Fibroblast of the aortic adventitia (primary cell): ENCODE data around the gene ATRNL1. TPM values are rescaled to one million over a fixed set of nuclear protein-coding genes. Genes with fewer than 3 reads are reported as not detected.

Experiments used
- DNase-seq: peaks from one replicate; pipeline ENCODE4 v3.0.0-alpha.2; 2010; ENCODE audit warnings: low read depth
- H3K4me3 ChIP-seq: 2 replicates; pipeline ENCODE4 v1.5.1; 2011; ENCODE audit warnings: low read depth, mild to moderate bottlenecking, control low read depth, low read length, moderate library complexity
- total RNA-seq: library from RNA; depleted of rRNA; stranded (reverse); fragments of >200 nt; gene quantifications from 2 replicates; pipeline ENCODE4 v1.2.3, GENCODE V29; 2012; ENCODE audit warnings: low replicate concordance
- TF ChIP-seq, protein P1 (sequence below): IDR thresholded peaks from 2 replicates; pipeline ENCODE4 v1.5.1; 2011; ENCODE audit warnings: mild to moderate bottlenecking, low read length, control low read depth, inconsistent platforms; ENCODE audit not compliant: insufficient read depth

The ATRNL1 gene
- total RNA-seq, 1 donor: 1.9 TPM

DNA sequence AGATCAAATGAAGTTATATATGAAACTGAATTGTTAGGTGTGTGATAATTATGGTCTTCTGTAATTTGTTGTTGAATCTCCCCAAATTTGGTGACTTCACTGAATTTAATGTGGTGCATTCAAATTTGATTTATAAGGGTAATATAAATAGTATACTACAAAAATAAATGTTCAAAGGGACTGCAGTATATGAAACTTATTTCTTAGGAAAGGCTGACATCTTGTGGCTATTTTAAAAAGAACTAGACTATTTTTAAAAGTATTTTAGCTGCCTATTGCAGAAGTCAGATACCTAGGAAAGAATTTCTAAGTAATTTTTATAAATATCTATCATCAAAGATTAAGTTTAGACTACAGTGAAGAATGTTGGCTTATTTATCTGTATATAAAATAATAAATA is 36.6 kb downstream of the ATRNL1 start:
- no peak overlapping the region for H3K4me3 ChIP-seq
- TF ChIP-seq, protein P1, sequence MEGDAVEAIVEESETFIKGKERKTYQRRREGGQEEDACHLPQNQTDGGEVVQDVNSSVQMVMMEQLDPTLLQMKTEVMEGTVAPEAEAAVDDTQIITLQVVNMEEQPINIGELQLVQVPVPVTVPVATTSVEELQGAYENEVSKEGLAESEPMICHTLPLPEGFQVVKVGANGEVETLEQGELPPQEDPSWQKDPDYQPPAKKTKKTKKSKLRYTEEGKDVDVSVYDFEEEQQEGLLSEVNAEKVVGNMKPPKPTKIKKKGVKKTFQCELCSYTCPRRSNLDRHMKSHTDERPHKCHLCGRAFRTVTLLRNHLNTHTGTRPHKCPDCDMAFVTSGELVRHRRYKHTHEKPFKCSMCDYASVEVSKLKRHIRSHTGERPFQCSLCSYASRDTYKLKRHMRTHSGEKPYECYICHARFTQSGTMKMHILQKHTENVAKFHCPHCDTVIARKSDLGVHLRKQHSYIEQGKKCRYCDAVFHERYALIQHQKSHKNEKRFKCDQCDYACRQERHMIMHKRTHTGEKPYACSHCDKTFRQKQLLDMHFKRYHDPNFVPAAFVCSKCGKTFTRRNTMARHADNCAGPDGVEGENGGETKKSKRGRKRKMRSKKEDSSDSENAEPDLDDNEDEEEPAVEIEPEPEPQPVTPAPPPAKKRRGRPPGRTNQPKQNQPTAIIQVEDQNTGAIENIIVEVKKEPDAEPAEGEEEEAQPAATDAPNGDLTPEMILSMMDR: no peak
- peak; percentile 67 for DNase-seq

DNA sequence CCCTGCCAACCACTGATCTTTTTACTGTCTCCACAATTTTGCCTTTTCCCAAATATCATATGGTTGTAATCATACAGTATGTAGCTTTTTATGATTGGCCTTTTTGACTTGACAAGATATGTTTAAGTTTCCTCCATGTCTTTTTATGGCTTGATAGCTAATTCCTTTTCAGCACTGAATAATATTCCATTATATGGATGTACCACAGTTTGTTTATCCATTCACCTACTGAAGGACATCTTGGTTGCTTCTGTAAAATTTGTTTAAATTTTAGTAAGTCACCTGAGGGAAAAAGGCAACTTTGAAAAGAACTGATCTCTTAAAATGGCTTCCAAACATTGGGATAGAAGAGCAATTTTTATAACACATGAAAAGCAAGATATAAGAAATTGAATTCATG is 43.5 kb downstream of the ATRNL1 start:
- TF ChIP-seq, protein P1: no peak
- no peak for DNase-seq
- H3K4me3 ChIP-seq: no peak overlapping the region

GRCh38 chr10:115141254-115141653 is 48.1 kb downstream of the ATRNL1 start:
- TF ChIP-seq, protein P1: peak; percentile 38
- DNase-seq: peak; percentile 30
- no peak overlapping the region for H3K4me3 ChIP-seq

DNA sequence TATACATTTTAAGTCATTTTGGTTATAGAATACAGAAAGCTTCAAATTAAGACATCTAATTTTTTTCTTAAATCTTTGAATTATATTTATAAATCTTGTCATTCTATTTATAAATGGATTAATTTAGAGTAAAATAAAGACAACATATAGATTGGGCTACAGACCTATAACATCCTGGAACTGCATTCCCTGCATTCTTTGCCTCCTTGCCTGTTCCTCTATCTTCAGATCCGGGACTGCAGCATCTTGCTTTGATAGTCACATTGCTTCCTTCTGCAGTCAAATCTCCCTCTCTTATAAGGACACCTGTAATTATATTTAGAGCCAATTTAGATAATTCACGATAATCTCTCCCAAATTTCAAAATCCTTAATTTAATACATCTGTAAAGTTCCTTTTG is 64.2 kb downstream of the ATRNL1 start:
- no peak overlapping the region for H3K4me3 ChIP-seq
- TF ChIP-seq, protein P1: no peak
- no peak for DNase-seq

DNA sequence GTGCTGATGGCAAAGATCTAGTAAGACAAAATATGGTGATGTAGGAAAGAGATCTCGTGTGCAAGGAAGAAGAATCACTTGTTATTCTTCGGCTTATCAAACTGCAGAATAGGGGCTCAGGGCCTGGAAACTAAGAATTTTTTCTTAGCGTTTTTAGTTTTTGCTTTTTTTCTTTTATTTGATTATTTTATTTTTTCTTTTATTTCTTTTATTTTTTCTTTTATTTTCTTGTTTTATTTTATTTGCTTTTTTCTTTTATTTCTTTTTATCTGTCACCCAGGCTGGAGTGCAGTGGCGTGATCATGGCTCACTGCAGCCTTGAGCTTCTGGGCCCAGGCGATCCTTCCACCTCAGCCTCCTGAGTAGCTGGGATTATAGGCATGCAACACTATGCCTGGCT is 70.0 kb downstream of the ATRNL1 start:
- H3K4me3 ChIP-seq: no peak overlapping the region
- TF ChIP-seq, protein P1: no peak
- DNase-seq: no peak

- H3K4me3 ChIP-seq: no peak overlapping the region
- TF ChIP-seq, protein P1: no peak
- DNase-seq: no peak
Observed at GRCh38 chr10:115164220-115164619, 71.1 kb downstream of the ATRNL1 start.

- H3K4me3 ChIP-seq: no peak overlapping the region
- TF ChIP-seq, protein P1: no peak
- no peak for DNase-seq
Observed at GRCh38 chr10:115167751-115168150, 74.6 kb downstream of the ATRNL1 start.
